ENCODE results near the gene MMP17. TPM values are rescaled to one million over a fixed set of nuclear protein-coding genes. Genes with fewer than 3 reads are reported as not detected.

The MMP17 gene
- total RNA-seq, 2 experiments from 2014 or later = 0.10 TPM; not detected in 1

DNA sequence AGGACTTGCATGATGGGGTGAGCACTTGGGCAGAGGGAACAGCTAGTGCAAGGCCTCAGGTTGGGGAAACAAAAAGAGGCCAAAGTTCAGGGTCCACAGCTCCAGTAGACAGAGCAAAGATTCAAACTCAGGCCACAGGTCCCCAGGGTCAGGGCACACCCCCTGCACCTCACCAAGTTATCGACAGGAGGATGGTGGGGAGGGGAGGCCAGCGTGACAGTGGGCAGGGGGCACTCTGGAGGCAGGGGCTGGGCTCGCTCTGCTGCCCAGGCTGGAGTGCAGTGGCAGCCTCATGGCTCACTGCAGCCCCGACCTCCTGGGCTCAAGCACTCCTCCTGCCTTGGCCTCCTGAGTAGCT, 33.9 kb downstream of the MMP17 start:
- DNase-seq = no peak
- Mint-ChIP-seq H3K4me1 (peaks cover 12% of the 10 kb centered on the region), H3K36me3 (ENCODE audit: low read depth) (no peaks in the 10 kb centered on the region), H3K27ac (peak overlapping the region; percentile 54), H3K4me3 (no peak overlapping the region), H3K27me3 (no peaks in the 10 kb centered on the region), H3K9me3 (no peaks in the 10 kb centered on the region)
- POLR2A ChIA-PET = no interaction called here
- CTCF ChIA-PET = no interaction called here

DNA sequence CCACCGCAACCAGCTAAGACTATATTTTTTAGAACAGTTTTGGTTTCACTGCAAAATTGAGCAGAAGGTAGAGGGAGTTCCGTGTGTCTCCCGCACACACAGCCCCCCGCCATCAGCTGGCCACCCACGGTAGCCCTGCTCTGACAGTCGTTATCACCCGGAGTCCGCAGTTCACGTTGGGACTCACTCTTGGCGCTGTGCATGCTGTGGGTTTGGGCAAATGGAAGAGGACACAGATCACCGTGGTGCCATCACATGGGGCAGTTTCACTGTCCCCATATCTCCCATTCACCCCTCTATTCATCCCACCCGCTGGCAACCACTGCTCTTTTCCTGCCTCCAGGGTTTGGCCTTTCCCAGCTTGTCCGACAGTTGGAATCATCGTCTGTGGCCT, 34.4 kb downstream of the MMP17 start:
- H3K4me3 Mint-ChIP-seq = no peak overlapping the region
- DNase-seq = no peak
- no peak overlapping the region for H3K27ac Mint-ChIP-seq
- POLR2A ChIA-PET = no interaction called here
- no peaks in the 10 kb centered on the region for H3K36me3 Mint-ChIP-seq (ENCODE audit: low read depth)
- peaks cover 12% of the 10 kb centered on the region for H3K4me1 Mint-ChIP-seq
- no peaks in the 10 kb centered on the region for H3K9me3 Mint-ChIP-seq
- CTCF ChIA-PET = no interaction called here
- no peaks in the 10 kb centered on the region for H3K27me3 Mint-ChIP-seq

DNA sequence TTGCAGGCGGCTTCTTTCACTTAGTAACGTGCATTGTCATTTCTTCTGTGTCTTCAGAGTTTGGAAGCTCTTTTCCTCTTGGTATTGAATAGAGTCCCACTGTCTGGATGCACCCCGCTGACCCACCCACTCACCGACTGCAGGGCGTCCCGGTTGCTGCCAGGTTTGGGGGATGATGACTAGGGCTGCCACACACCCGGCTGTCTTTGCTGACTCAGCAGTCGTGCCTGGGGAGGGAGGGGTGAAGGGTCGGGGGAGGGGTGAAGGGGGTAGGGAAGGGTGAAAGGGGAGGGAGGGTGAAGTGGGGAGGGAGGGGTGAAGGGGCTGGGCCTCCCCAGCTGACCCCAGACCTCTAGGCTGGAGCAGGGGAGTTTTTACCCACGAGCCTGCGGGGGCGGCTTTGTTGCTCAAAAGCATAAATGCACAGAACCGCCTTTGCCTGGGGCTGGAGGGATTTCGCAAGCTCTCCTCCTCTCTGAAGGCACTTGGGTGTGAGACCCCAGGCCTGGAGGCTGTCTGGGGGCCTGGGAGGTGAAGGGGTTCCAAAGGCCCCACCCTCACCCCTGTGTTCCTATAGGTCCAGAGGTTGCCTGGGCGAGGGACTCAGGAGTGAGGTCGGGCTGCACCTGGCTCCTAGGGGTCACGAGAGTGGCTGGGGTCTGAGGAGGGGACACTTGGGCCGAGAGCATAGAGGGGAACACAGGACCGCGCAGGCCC, 35.0 kb downstream of the MMP17 start:
- H3K4me3 Mint-ChIP-seq = no peak overlapping the region
- POLR2A ChIA-PET = no interaction called here
- H3K27ac Mint-ChIP-seq = no peak overlapping the region
- peaks cover 12% of the 10 kb centered on the region for H3K4me1 Mint-ChIP-seq
- no peaks in the 10 kb centered on the region for H3K9me3 Mint-ChIP-seq
- DNase-seq = no peak
- no peaks in the 10 kb centered on the region for H3K36me3 Mint-ChIP-seq (ENCODE audit: low read depth)
- CTCF ChIA-PET = no interaction called here
- H3K27me3 Mint-ChIP-seq = no peaks in the 10 kb centered on the region

DNA sequence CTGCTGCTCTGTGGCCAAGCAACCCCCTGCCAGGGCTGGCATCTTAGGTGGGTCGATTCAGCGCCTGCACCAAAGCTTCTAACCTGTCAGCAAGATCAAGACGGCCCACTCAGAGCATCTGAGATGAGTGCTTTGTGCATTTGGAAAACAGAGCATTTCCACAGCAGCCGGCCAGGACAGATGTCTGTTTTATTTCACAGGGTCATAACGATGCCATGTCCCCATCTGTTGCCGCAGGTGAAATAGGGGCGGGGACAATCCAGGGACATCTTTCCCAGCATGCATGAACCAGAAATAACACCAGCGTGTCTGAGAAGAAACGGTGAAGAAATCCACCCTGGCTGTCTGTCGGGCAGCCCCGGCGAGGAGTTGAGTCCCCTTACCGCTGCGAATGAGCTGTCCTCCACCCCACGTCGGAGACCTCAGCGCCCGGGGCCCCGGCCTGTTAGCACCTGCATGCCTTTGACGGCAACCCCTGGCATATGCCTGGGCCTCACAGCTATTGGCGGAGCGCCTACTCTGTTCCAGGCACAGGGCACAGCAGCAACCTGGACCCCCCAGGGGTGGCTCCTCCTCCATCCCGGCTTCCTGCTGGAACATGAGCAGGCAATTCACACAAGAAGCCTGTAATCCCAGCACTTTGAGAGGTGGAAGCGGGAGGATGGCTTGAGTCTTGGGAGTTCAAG, 35.7 kb downstream of the MMP17 start:
- Mint-ChIP-seq H3K27ac (no peak overlapping the region), H3K9me3 (no peaks in the 10 kb centered on the region), H3K36me3 (ENCODE audit: low read depth) (no peaks in the 10 kb centered on the region), H3K4me1 (peaks cover 12% of the 10 kb centered on the region), H3K27me3 (no peaks in the 10 kb centered on the region), H3K4me3 (no peak overlapping the region)
- DNase-seq = no peak
- ChIA-PET POLR2A (no interaction called here), CTCF (no interaction called here)

DNA sequence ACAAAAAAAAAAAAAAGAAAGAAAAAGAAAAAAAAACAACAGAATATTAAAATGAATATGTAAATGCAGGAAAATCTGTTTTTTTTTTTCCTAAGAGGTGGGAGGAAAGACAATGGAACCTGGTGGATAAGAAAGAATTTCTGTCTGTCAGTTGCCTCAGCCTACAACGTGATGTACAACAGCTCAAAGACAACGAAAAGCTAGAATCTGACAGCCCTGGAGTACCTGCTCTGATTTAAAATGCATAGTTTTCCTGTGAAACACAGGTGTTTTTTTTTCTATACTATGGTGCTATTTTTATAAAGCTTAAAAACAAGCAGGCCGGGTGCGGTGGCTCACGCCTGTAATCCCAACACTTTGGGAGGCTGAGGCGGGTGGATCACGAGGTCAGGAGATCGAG, 36.3 kb downstream of the MMP17 start:
- Mint-ChIP-seq H3K4me3 (no peak overlapping the region), H3K27ac (no peak overlapping the region), H3K27me3 (no peaks in the 10 kb centered on the region), H3K4me1 (peaks cover 12% of the 10 kb centered on the region), H3K36me3 (ENCODE audit: low read depth) (no peaks in the 10 kb centered on the region), H3K9me3 (no peaks in the 10 kb centered on the region)
- CTCF ChIA-PET = no interaction called here
- POLR2A ChIA-PET = no interaction called here
- no peak for DNase-seq

DNA sequence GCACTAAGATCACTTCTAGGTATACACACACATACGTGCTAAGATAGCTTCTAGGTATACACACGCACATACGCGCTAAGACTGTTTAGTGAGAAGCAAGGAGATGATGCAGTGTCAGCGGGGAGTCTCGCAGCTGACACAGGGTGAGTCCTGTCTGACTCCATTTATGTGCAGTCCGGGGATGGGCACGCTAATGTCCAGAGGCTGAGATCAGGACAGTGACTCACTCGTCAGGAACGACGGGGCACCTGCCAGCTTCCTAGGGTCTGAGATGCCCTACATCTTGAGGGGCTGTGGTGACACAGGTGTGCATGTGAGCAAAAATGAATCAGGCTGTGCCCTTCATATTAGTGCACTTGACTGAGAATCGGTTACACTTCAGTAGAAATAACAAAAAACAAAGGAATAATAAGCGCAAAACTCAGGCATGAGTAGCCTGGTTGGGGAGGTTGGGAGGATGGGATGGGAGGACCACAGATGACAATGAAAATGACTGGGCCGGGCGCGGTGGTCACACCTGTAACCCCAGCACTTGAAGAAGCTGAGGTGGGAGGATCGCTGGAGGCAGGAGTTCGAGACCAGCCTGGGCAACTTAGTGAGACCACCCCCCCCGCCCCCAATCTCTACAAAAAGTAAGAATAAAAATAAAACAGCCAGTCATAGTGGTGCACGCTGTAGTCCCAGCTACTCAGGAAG, 37.1 kb downstream of the MMP17 start:
- ChIA-PET CTCF (no interaction called here), POLR2A (no interaction called here)
- no peak overlapping the region for H3K27ac Mint-ChIP-seq
- no peak for DNase-seq
- H3K4me3 Mint-ChIP-seq = no peak overlapping the region
- no peaks in the 10 kb centered on the region for H3K27me3 Mint-ChIP-seq
- no peaks in the 10 kb centered on the region for H3K9me3 Mint-ChIP-seq
- H3K4me1 Mint-ChIP-seq = peaks cover 9% of the 10 kb centered on the region
- no peaks in the 10 kb centered on the region for H3K36me3 Mint-ChIP-seq (ENCODE audit: low read depth)

DNA sequence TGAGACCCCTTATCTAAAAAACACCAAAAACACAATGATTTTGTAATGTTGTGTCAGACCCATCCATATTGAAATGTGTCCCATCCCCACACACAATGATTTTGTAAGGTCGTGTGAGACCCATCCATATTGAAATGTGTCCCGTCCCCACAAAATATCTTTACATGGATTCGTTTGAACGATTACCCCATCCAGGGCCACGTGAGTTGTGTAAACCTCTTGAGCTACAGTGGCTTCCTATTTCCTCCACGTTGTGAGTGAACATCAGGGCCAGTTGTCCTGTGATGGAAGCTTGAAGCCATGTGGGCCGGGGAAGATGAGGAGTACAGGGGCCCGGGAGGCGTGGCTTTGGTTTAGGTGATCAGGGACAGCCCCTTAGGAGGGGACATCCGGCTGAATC, 39.3 kb downstream of the MMP17 start:
- no peaks in the 10 kb centered on the region for H3K36me3 Mint-ChIP-seq (ENCODE audit: low read depth)
- ChIA-PET POLR2A (no interaction called here), CTCF (interaction anchor here (0.9 kb wide), 1 partner anchor 14 kb away, joined by 3 read pairs; no protein-coding TSS in a partner anchor)
- H3K27ac Mint-ChIP-seq = no peak overlapping the region
- DNase-seq = no peak
- H3K9me3 Mint-ChIP-seq = no peaks in the 10 kb centered on the region
- H3K27me3 Mint-ChIP-seq = no peaks in the 10 kb centered on the region
- H3K4me3 Mint-ChIP-seq = no peak overlapping the region
- H3K4me1 Mint-ChIP-seq = no peaks in the 10 kb centered on the region

DNA sequence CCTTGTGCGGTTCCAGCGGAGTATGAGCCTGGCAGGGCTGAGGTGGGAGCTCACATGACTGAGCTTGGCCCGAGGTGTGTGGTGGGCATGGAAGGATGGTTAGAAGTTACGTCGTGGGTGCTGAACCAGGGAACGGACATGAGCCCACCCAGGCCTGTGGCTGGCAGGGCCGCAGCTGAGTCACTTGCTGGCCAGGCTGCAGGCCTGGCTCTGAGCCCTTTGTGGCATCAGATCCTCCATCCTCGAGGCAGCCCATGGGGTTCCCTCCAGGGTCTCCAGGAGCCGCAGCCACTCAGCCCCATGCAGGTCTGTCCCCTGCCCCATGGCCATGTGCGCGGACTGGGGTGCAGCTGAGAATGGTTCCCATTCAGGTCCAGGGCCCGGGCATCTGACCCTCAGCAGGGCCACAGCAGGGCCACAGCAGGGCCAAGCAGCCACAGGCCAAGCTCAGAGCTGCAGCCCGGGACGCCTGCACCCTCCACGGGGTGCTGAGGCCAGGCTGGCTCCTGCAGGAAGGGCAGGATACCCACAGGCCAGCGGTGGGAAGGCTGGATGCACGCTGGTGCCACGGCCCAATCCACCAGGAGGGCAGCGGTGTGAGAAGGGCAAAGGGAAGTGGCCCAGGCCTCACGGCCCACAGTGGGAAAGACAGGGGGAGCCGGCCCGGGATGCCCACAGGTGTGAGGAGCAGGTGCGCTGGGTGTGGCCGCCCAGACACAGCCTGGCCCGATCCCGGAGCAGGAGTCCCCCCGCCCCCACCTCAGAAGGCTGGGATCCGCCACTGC, 39.9 kb downstream of the MMP17 start:
- H3K9me3 Mint-ChIP-seq = no peaks in the 10 kb centered on the region
- H3K4me1 Mint-ChIP-seq = no peaks in the 10 kb centered on the region
- H3K36me3 Mint-ChIP-seq (ENCODE audit: low read depth) = no peaks in the 10 kb centered on the region
- ChIA-PET POLR2A (no interaction called here), CTCF (interaction anchor here (0.9 kb wide), 1 partner anchor 13 kb away, joined by 3 read pairs; no protein-coding TSS in a partner anchor)
- H3K27ac Mint-ChIP-seq = no peak overlapping the region
- H3K27me3 Mint-ChIP-seq = no peaks in the 10 kb centered on the region
- no peak overlapping the region for H3K4me3 Mint-ChIP-seq
- DNase-seq = no peak

DNA sequence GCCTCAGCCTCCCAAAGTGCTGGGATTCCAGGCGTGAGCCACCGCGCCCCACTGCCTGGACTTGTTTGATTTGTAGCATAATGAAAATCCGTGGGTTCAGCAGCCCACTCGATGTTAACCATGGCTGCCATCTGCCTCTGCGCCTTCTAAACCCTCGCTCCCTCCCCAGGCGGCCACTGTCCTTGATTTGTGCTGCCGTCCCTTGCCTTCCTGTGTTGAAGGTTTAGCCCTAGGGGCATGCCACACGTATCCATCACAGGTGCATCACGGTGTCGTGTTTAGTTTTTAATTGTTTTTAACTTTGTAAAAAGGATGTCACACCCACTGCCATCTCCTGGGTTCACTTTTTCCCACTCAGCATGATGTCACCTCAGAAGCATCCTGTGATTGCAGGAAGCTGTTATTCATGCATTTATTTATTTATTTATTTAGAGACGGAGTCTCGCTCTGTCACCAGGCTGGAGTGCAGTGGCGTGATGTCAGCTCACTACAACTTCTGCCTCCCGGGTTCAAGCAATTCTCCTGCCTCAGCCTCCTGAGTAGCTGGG, 41.8 kb downstream of the MMP17 start:
- Mint-ChIP-seq H3K4me1 (no peaks in the 10 kb centered on the region), H3K27ac (no peak overlapping the region), H3K9me3 (peaks cover 5% of the 10 kb centered on the region), H3K36me3 (ENCODE audit: low read depth) (no peaks in the 10 kb centered on the region), H3K4me3 (no peak overlapping the region), H3K27me3 (no peaks in the 10 kb centered on the region)
- no peak for DNase-seq
- ChIA-PET POLR2A (no interaction called here), CTCF (no interaction called here)

DNA sequence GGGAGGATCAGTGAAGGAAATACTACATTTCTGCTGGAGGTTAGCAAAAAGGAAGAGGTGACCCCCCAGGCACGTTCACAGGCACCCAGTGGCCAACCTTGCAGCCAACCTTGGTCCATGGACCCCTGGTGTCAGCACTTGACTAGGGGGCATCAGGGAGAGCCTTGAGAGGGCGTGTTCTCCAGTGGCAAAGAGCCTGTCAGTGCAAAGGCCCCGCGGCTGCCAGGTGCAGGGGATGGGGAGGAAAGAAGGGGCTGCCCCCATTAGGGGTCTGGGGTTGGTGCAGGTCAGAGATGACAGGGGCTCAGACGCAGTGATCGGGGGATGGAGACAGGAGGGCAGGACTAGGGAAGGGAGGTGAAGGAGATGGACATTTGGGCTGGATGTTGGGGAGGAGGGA, 43.5 kb downstream of the MMP17 start:
- Mint-ChIP-seq H3K36me3 (ENCODE audit: low read depth) (no peaks in the 10 kb centered on the region), H3K4me1 (no peaks in the 10 kb centered on the region), H3K27ac (no peak overlapping the region), H3K4me3 (no peak overlapping the region), H3K27me3 (no peaks in the 10 kb centered on the region), H3K9me3 (peaks cover 5% of the 10 kb centered on the region)
- POLR2A ChIA-PET = no interaction called here
- CTCF ChIA-PET = no interaction called here
- DNase-seq = no peak

DNA sequence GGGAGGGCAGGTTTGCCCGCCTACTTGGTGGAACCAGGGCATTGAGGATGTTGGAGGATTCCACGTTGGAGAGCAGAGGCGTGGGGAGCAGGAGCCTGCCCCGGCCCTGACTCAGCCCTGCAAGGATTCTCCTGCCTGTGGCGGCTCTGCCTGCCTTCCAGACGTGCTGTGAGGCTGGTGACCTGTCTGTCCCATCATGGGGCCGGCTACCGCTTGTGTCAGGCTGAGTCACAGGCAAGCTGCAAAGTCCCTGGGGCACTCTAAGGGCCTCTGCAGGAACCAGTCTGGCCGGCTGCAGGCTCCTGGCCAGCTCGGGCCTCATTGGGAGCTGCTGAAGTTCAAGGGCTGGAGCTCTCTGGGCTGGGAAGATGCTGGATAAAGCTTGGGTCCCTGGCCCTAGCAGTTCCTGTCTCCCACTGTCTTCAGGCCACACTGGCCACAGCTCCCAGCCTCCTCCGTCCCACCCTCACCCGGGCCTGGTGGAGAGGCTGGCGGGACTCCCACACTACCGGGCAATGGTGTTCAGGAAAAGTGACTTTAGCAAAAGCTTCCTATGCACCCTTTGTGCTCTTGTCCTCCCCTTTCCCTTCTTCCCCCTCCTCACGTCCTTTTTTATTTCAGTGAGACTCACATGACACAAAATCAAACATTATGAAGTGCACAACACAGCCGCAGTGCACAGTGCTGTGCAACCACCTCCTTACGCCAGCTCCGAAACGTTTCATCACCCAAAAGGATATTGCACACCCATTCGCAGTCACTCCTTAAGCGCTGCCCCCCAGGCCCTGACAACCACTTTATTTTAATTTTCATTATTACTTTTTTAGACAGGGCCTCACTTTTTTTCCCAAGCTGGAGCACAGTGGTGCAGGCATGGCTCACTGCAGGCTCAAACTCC, 44.2 kb downstream of the MMP17 start:
- no peak for DNase-seq
- Mint-ChIP-seq H3K4me1 (no peaks in the 10 kb centered on the region), H3K9me3 (peaks cover 5% of the 10 kb centered on the region), H3K27ac (no peak overlapping the region), H3K27me3 (no peaks in the 10 kb centered on the region), H3K36me3 (ENCODE audit: low read depth) (no peaks in the 10 kb centered on the region), H3K4me3 (no peak overlapping the region)
- ChIA-PET POLR2A (no interaction called here), CTCF (no interaction called here)

DNA sequence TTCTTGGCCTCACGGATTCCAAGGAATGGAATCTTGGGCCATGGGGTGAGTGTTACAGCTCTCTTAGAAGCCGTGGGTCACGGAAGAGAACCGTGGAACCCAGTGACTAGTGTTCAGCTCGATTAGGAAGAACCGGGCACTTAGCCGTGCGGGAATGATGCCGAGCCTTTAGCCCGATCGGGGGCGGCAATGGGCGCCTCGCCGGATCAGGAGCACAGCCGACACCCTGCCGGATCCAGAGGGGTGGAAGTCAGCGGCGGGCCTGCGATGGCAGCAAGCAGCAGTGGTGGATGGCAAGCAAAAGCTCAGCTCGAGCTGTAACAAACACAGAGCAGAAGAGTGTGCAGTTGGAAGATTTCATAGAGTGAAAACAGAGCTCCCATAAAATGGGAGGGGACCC, 45.1 kb downstream of the MMP17 start:
- H3K27ac Mint-ChIP-seq = no peak overlapping the region
- peaks cover 4% of the 10 kb centered on the region for H3K27me3 Mint-ChIP-seq
- H3K36me3 Mint-ChIP-seq (ENCODE audit: low read depth) = no peaks in the 10 kb centered on the region
- ChIA-PET CTCF (no interaction called here), POLR2A (no interaction called here)
- peaks cover 5% of the 10 kb centered on the region for H3K9me3 Mint-ChIP-seq
- H3K4me1 Mint-ChIP-seq = no peaks in the 10 kb centered on the region
- DNase-seq = no peak
- H3K4me3 Mint-ChIP-seq = no peak overlapping the region
